KG1 (cell line): Measurements from ENCODE around the gene IRF2BP1.
"Not testable (repeated sequence)": the region's sequence is repeated elsewhere in the genome, so short reads cannot be mapped to it uniquely, and the experiment has no call there.

Experiments used
- DNase-seq: peaks from one replicate; lab custom pipeline; 2025; lab: John Stamatoyannopoulos, UW

IRF2BP1 gene

DNA sequence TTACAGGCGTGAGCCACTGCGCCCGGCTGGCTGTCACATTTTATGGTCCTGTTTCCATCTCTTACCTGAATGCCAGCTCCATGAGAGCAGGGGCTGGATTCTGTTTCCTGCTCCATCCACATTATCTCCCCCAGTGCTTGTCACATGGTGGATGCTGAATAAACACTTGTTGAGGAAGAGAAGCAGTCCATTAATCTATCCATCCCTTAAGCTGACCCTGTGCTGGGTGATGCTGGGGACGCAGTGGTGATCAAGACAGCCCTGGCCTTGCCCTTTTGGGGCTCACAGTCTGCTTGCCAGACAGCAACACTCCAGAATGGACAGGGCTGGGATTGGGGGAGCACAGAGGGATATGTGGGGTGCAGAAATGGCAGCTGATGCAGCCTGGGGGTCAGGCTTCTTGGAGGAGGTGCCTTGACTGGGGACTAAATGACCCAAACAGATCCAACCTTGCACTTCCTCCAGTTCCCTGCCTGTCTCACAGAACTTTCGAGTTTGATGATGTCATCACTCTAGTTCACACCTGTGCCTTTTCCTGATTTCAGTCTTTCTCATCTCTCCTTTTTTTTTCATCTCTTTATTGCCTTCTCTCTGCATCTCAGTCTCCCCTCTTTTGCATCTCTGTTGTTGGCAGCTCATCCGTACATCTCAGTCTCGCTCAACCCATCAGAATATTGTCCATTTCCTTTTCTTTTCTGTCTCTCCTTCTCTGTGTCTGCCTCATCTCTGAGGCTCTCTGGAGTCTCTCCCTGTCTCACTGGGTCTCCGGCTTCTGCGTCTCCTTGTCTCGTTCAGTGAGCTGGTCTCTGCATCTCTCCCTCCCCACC is 4.6 kb downstream of the IRF2BP1 start:
- DNase-seq: no peak

DNA sequence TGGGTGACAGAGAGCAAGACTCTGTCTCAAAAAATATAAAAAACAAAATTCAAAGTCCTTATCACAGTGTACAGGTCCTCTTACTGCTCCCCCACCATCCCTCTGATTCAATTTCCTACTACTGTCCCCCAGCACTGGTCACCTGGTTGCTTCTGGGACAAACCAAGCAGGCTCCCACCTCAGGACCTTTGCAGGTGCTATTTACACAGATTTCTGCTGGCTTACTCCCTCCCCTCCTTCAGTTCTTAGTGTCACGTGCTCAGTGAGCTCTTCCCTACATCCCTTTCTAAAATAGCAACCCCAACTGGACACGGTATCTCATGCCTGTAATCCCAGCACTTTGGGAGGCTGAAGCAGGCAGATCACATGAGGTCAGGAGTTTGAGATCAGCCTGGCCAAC is 6.0 kb downstream of the IRF2BP1 start:
- DNase-seq: no peak

GRCh38 chr19:45879055-45879454 is 6.9 kb downstream of the IRF2BP1 start:
- no peak for DNase-seq

DNA sequence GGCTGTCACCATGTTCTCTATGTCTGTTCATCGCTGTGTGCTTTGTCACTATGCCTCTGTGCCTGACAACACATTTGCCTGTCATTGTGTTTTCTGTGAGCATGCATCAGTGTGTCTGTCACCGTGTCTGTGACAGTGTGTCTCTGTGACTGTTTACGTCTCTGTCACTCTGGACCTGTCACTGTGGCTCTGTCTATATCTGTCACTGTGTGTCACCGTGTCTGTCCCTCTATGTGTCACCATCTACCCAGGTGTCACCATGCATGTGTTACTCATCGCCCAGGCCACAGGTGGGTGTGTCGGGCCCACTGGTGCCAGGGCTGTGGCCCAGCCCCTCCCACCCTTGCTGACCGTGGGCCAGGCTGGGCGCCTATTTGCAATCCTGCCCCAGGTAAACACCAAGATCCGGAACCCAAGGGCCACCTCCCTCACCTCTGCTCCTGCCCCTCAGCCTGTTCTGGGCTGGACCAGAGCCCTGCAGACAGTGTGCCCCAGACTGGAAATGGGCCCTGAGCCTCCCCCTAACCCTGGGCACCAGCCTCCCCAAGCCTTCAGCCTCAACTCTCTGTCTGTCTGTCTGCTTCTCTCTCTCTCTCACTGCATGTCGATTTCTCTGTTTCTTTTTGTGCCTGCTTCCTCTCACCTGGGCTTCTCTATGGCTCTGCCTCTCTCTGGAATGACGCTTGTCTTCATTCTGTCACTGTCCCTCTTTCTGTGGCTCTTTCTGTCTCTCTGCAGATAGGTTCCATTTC is 7.7 kb downstream of the IRF2BP1 start:
- no peak for DNase-seq

GRCh38 chr19:45876411-45877197 is 9.3 kb downstream of the IRF2BP1 start:
- DNase-seq: no peak

DNA sequence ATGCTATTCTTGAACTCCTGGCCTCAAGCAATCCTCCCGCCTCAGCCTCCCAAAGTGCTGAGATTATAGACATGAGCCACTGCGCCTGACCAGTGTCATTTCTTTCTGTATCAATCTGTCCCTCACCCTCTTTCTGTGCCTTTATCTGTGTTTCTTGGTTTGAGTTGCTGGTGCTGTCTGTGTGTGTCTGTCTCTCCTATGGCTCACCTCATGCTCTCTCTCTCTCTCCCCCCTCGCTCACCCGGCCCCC is 9.9 kb downstream of the IRF2BP1 start:
- DNase-seq: no peak

GRCh38 chr19:45874620-45874966 is 11.3 kb downstream of the IRF2BP1 start:
- no peak for DNase-seq

DNA sequence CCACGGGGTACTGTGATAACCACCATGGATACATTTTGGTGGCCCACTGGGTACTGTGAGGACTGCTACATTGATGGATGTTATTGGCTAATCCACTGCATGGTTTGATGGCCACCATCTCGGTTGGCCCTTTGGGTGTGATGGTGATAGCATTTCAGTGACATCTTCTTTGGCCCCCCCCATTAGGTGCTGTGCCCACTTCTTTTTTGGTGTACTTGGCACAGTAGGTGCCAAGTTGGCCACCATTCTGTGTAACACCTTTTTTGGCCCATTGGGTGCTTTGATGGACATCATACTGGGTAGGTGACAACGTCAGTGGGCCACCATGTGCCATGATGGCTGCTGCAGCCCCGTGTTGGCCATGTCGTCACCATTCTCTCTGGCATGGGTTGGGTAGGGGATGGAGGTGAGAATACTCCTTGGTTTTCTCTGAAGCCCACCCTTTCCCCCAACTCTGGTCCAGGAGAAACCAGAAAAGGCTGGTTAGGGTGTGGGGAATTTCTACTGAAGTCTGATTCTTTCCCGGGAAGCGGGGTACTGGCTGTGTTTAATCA is 12.6 kb downstream of the IRF2BP1 start:
- no peak for DNase-seq

- no peak for DNase-seq
These were observed 13.6 kb downstream of the IRF2BP1 start for GRCh38 chr19:45872095-45872919.

- no peak for DNase-seq
These were observed 15.1 kb downstream of the IRF2BP1 start for GRCh38 chr19:45870798-45871197.

DNA sequence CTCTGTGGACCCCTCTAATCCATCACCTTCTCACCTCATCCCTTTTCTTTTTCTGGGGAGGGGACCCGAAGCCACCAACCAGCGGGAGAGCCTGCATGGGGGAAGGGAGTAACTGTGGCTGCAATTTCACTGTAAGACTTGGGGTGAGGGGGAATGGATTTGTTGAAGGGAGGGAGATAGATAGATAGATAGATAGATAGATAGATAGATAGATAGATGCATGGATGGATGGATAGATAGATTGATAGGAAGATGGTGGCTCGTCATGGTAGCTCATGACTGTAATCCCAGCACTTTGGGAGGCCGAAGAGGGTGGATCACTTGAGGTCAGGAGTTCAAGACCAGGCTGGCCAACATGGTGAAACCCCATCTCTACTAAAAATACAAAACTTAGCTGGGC is 18.7 kb downstream of the IRF2BP1 start:
- not testable (repeated sequence) for DNase-seq

DNA sequence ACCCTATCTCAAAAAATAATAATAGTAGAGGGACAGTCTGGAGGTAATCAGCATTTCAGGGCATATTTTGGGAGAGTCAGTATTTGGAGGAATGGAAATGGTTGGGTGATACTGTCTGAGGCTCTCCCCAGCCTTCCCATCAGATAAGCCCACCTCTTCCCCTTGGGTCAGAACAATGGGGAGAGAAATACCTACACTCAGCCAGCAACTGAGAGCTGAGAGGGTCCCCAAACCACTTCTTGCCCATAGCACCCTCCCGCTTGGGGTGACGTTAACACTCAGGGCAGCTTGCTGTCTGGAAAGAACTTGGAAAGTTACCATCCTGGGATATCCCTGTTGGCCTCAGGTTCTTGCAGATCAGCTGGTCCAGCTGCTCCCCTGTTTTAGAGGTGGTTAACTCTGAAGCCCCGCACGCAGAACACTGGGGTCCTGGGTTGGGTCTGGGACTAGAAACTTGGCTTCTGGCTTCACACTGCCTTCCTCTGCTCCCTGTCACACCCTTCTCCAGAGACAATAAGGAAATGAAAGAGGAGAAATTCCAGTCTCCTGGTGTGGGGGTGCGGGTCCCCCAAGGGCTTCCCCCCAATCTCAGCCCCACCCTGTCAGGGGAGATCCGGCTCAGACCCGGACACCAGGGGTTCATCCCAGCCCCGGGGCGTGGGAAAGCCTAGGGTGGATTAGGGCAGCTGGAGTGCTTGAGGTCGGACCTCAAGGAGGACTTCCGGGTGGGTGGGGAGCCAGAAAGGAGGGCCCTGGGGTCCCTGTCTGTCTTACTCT is 19.4 kb downstream of the IRF2BP1 start:
- DNase-seq: no peak

- no peak for DNase-seq
These were observed 20.5 kb downstream of the IRF2BP1 start for GRCh38 chr19:45865269-45865948.

GRCh38 chr19:45864629-45865082 is 21.3 kb downstream of the IRF2BP1 start:
- no peak for DNase-seq

GRCh38 chr19:45863840-45864628 is 21.9 kb downstream of the IRF2BP1 start, which contains the start of gene FOXA3:
Gene FOXA3, plus strand, starts transcription at chr19:45864326. Its CDS starts 131 bp downstream, at chr19:45864457.
- DNase-seq: no peak

- no peak for DNase-seq
These were observed 22.6 kb downstream of the IRF2BP1 start for GRCh38 chr19:45863335-45863839.

DNA sequence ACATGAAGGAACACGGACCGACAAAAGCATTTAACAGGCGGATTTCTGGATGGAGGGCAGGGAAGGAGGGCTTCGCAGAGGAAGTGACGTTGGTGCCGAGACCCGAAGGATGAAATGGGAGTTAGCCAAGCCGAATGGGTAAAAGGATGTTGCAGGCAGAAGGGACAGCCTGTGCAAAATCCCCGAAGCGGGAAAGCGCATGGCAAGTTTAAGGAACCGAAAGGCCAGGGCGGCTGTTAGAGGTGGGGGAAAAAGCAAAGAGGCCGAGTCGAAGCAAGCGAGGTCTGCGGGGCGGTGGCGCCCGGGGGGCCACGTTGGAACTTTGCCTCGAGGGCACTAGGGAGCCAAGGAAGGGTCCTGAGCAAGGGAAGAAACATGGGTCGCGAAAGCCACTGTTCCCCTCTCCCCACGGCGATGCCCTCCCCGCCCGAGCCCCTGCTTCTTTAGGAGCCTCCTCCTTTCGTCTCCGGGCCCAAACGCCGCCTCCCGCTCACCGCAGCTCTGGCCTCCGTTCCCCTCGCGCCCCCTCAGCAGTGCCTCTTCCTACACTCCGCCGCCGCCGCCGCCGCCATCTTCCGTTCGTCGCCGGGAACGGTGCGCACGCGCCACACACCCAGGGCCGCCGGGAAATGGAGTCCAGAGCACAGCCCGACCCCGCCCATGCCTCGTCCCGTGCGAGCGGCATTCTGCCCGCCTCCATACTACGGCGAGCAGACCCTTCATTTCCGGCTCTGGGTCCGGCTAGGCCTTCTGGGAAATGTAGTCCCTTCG is 23.2 kb downstream of the IRF2BP1 start, which contains the start of gene SYMPK:
Gene SYMPK (minus strand): TSS at position 584 of the 771 bp plus-strand sequence. CDS start 8,652 bp downstream, outside the sequence.
- peak; percentile 92 for DNase-seq

DNA sequence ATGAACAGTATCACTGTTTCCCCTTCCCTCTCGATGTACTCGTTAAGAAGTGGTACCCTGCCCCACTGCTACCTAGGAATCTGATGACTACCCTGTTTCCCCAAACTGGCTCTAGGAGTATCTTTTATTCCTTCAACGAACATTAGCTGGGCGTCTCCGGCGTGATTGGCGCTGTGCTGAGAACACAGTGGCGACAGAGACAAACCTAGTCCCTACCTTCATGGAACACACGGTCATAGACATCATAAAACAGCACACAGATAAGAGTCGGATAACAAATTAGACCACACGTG is 23.7 kb downstream of the IRF2BP1 start:
- DNase-seq: no peak
